Measurements from ENCODE around the gene NGDN. TPM values are rescaled to one million over a fixed set of nuclear protein-coding genes. Genes with fewer than 3 reads are reported as not detected.

NGDN gene
- total RNA-seq, 4 donors from 2014 or later = 20.5 to 43.4 (median 35.1) TPM

DNA sequence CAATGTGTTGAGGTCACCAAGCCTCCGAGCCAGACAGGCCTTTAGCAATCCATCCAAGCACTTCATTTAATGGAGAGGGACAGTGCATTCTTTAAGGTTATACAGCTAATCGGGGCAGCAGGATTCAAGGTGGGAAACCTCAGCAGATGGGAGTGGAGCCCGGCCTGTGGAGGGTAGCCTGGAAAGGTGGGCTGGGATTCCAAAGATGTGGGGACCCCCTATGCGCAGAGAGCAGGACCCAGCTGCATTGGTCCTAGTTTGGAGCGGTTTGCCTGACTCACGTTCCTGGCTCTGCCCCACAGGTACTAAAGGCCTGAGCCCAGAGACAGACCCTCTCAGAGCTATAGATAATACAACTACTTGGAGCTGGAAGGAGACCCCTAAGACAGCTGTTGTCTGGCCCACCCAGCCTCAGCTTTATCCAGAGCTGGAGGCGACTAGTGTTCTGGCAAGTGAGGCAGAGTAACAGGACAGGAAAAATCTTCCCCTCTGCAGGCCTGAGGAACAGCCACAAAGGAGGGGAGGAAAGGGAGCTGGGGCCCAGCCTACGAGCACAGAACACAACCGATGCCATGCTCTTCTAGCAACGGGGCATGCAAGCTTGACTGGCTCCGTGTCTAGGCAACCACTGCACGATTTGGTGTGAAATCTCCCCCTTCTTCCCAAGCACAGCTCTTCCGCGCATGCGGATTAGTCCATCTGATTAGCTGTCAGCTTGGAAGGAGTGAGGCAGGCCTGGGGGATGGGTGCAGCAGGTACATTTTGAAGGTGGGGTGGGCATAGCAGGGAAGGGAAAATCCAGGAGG, 33.0 kb upstream of the NGDN start:
- TF ChIP-seq, protein P1, sequence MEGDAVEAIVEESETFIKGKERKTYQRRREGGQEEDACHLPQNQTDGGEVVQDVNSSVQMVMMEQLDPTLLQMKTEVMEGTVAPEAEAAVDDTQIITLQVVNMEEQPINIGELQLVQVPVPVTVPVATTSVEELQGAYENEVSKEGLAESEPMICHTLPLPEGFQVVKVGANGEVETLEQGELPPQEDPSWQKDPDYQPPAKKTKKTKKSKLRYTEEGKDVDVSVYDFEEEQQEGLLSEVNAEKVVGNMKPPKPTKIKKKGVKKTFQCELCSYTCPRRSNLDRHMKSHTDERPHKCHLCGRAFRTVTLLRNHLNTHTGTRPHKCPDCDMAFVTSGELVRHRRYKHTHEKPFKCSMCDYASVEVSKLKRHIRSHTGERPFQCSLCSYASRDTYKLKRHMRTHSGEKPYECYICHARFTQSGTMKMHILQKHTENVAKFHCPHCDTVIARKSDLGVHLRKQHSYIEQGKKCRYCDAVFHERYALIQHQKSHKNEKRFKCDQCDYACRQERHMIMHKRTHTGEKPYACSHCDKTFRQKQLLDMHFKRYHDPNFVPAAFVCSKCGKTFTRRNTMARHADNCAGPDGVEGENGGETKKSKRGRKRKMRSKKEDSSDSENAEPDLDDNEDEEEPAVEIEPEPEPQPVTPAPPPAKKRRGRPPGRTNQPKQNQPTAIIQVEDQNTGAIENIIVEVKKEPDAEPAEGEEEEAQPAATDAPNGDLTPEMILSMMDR (IDR thresholded peaks at IDR 0.05; ENCODE audit: low read depth) = no peak

GRCh38 chr14:23437133-23438100, 32.1 kb upstream of the NGDN start:
- TF ChIP-seq, protein P1 (IDR thresholded peaks at IDR 0.05; ENCODE audit: low read depth) = no peak

GRCh38 chr14:23438101-23438971, 31.2 kb upstream of the NGDN start:
- TF ChIP-seq, protein P1 (IDR thresholded peaks at IDR 0.05; ENCODE audit: low read depth) = no peak

- TF ChIP-seq, protein P1 (IDR thresholded peaks at IDR 0.05; ENCODE audit: low read depth) = no peak
These were observed 30.2 kb upstream of the NGDN start for GRCh38 chr14:23439107-23439835.

- TF ChIP-seq, protein P1 (IDR thresholded peaks at IDR 0.05; ENCODE audit: low read depth) = no peak
These were observed 28.4 kb upstream of the NGDN start for GRCh38 chr14:23441076-23441475.

DNA sequence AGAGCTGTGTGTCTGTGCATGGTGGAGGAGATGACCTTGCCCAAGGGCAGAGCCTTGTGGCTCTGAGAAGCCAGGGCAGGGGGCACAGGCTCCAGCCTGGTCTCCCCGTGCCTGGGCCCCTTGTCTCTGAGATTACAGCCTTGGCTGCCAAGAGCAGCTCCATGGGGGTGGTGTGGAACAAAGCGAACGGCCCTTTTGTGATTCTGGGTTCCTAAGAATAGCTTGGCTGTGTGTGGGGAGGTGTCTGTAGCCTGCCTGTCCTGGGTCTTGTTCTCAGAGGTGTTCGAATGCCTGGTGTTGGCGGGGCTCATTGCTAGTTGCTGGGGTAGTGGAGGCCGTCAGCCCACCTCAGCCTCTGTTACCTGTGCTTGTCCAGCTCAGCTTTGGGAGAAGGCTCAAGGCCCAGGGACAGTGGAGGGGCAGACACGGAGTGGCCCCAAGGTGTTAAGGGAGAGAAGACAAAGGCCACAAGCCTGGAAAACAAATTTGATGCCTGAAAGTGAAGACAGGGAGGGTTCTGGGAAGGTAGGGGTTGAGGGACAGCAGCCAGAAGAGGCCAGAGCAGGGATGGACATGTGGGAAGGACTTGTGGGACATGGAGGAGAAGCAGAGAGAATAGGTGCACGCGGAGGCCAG, 26.7 kb upstream of the NGDN start:
- TF ChIP-seq, protein P1 (IDR thresholded peaks at IDR 0.05; ENCODE audit: low read depth) = no peak

All from subcutaneous adipose tissue (tissue), 4 donors.